Motor neuron (in vitro differentiated cells): ENCODE data around the gene KCNQ1. TPM values are rescaled to one million over a fixed set of nuclear protein-coding genes. Genes with fewer than 3 reads are reported as not detected.

Experiments used
- ATAC-seq, 8 experiments: fragments of 200-7000 bp; cut with Tn5 transposase; replicated peaks in 6 of 8; 2 replicates each; pipeline ENCODE4 v1.8.0; 2021; ENCODE audit warnings: mild to moderate bottlenecking in 8 of 8, moderate library complexity in 8 of 8
- H3K27ac ChIP-seq, 2 donors: fragments of 250-450 bp; sonication (Bioruptor Pico); 2 replicates each; pipeline ENCODE4 v1.9.0; 2021; ENCODE audit warnings: antibody characterized with exemption in 2 of 2, mild to moderate bottlenecking in 2 of 2, moderate library complexity in 1 of 2
- H3K4me1 ChIP-seq, 2 donors: fragments of 250-450 bp; sonication (Bioruptor Pico); replicated peaks in 1 of 2; 2 replicates each; pipeline ENCODE4 v1.6.1; 2021; ENCODE audit warnings: antibody characterized with exemption in 2 of 2, mild to moderate bottlenecking in 2 of 2, moderate library complexity in 1 of 2
- H3K4me3 ChIP-seq, 5 donors: fragments of 250-450 bp; sonication (Bioruptor Pico); 2 replicates each; pipeline ENCODE4 v1.9.0; 2021; ENCODE audit warnings: antibody characterized with exemption in 5 of 5, mild to moderate bottlenecking in 5 of 5, moderate library complexity in 4 of 5
- WGBS, 10 experiments: fragments of 450-650 bp; shearing (Covaris generic); methylation state at CpG; one replicate each; pipeline ENCODE4 v1.0.0; 2022; 5-methylcytosine and 5-hydroxymethylcytosine counted together
- in situ Hi-C, 9 experiments: fragments of 400-800 bp; cut with MboI; loops; one replicate each; pipeline ENCODE4 v1.15.0; 2021; ENCODE audit warnings: low sequenced_read_pairs in 9 of 9, low pct_unique_long_range_greater_than_20kb in 2 of 9; ENCODE audit not compliant: unreplicated experiment in 9 of 9
- total RNA-seq, 8 experiments: library from RNA; unstranded; fragments of 300-600 nt; gene quantifications; 2 replicates each; pipeline versions ENCODE4 v1.2.3 to v1.2.4, GENCODE V29; 2022

Gene KCNQ1
- total RNA-seq, 8 experiments from 2014 or later: 0.04 to 0.66 (median 0.20) TPM; not detected in 2

GRCh38 chr11:2748061-2748813 lies 303.4 kb downstream of the KCNQ1 start:
- H3K27ac ChIP-seq: no peak overlapping the region
- no CpG with 5 or more reads among the region's 11 CpGs for WGBS, 10 experiments
- no peak overlapping the region for H3K4me3 ChIP-seq
- peaks cover 40 to 44% of the 10 kb centered on the region in 2 donors for H3K4me1 ChIP-seq
- in situ Hi-C loops: no loop called here
- ATAC-seq: peak in 3 of 8 experiments; percentile 34 to 56 (median 52)

- H3K27ac ChIP-seq: no peak overlapping the region
- in situ Hi-C loops: no loop called here
- peaks cover 40 to 41% of the 10 kb centered on the region in 2 donors for H3K4me1 ChIP-seq
- H3K4me3 ChIP-seq: no peak overlapping the region
- 20 to 90% (median 85%) methylated on average over 1 to 5 of the region's 17 CpGs; no CpG with 5 or more reads in 4 of the 10 experiments for WGBS, 10 experiments
- no peak for ATAC-seq
Measured at GRCh38 chr11:2748814-2749554, 304.2 kb downstream of the KCNQ1 start.

GRCh38 chr11:2750101-2750681 lies 305.4 kb downstream of the KCNQ1 start:
- in situ Hi-C loops: no loop called here
- peaks cover 40 to 41% of the 10 kb centered on the region in 2 donors for H3K4me1 ChIP-seq
- peak overlapping the region; percentile 35 to 71 for H3K27ac ChIP-seq
- no peak overlapping the region for H3K4me3 ChIP-seq
- 0 to 100% (median 59%) methylated on average over 1 to 4 of the region's 9 CpGs; no CpG with 5 or more reads in 2 of the 10 experiments for whole genome bisulfite sequencing, 10 experiments
- peak in 5 of 8 experiments; percentile 25 to 72 (median 66) for ATAC-seq

GRCh38 chr11:2750682-2751522 lies 306.1 kb downstream of the KCNQ1 start:
- 0 to 83% (median 49%) methylated on average over 1 to 10 of the region's 24 CpGs; no CpG with 5 or more reads in 1 of the 10 experiments for WGBS, 10 experiments
- Histone ChIP-seq H3K27ac (peak overlapping the region; percentile 8 to 71), H3K4me3 (no peak overlapping the region), H3K4me1 (peaks cover 40 to 41% of the 10 kb centered on the region in 2 donors)
- peak in 5 of 8 experiments; percentile 31 to 76 (median 66) for ATAC-seq
- in situ Hi-C loops: no loop called here

GRCh38 chr11:2751523-2752203 lies 306.9 kb downstream of the KCNQ1 start:
- Histone ChIP-seq H3K27ac (no peak overlapping the region), H3K4me3 (no peak overlapping the region), H3K4me1 (peaks cover 39 to 41% of the 10 kb centered on the region in 2 donors)
- 62 to 100% (median 87%) methylated on average over 1 to 18 of the region's 24 CpGs; no CpG with 5 or more reads in 5 of the 10 experiments for WGBS, 10 experiments
- peak in 4 of 8 experiments; percentile 4 to 29 (median 18) for ATAC-seq
- in situ Hi-C loops: no loop called here

- WGBS, 10 experiments: 80 to 100% (median 97%) methylated on average over 1 to 9 of the region's 12 CpGs; no CpG with 5 or more reads in 2 of the 10 experiments
- Histone ChIP-seq H3K4me1 (peaks cover 34 to 41% of the 10 kb centered on the region in 2 donors), H3K27ac (no peak overlapping the region), H3K4me3 (no peak overlapping the region)
- in situ Hi-C loops: no loop called here
- ATAC-seq: peak in 1 of 8 experiments; percentile 11
Measured at GRCh38 chr11:2752204-2752770, 307.5 kb downstream of the KCNQ1 start.

- Histone ChIP-seq H3K4me3 (no peak overlapping the region), H3K27ac (no peak overlapping the region), H3K4me1 (peaks cover 34 to 38% of the 10 kb centered on the region in 2 donors)
- 33 to 92% (median 87%) methylated on average over 3 to 12 of the region's 12 CpGs; no CpG with 5 or more reads in 4 of the 10 experiments for WGBS, 10 experiments
- in situ Hi-C loops: no loop called here
- peak in 2 of 8 experiments; percentile 38 to 39 for ATAC-seq
Measured at GRCh38 chr11:2752923-2753322, 308.1 kb downstream of the KCNQ1 start.

- Histone ChIP-seq H3K27ac (no peak overlapping the region), H3K4me3 (no peak overlapping the region), H3K4me1 (peaks cover 24 to 27% of the 10 kb centered on the region in 2 donors)
- no peak for ATAC-seq
- WGBS, 10 experiments: 14 to 100% (median 78%) methylated on average over 1 to 2 of the region's 2 CpGs; no CpG with 5 or more reads in 3 of the 10 experiments
- in situ Hi-C loops: no loop called here
Measured at GRCh38 chr11:2754008-2754407, 309.2 kb downstream of the KCNQ1 start.

GRCh38 chr11:2755071-2755470 lies 310.3 kb downstream of the KCNQ1 start:
- Histone ChIP-seq H3K4me3 (no peak overlapping the region), H3K27ac (no peak overlapping the region), H3K4me1 (peaks cover 19 to 23% of the 10 kb centered on the region in 2 donors)
- in situ Hi-C loops: no loop called here
- ATAC-seq: no peak
- 20 to 100% (median 93%) methylated on average over 1 to 8 of the region's 8 CpGs; no CpG with 5 or more reads in 3 of the 10 experiments for WGBS, 10 experiments

- Histone ChIP-seq H3K4me3 (no peak overlapping the region), H3K4me1 (no peaks in the 10 kb centered on the region), H3K27ac (no peak overlapping the region)
- 65 to 96% (median 93%) methylated on average over 3 to 9 of the region's 14 CpGs; no CpG with 5 or more reads in 2 of the 10 experiments for WGBS, 10 experiments
- in situ Hi-C loops: no loop called here
- no peak for ATAC-seq
Measured at GRCh38 chr11:2758751-2759150, 313.9 kb downstream of the KCNQ1 start.

GRCh38 chr11:2759228-2760195 lies 314.7 kb downstream of the KCNQ1 start:
- in situ Hi-C loops: no loop called here
- Histone ChIP-seq H3K27ac (no peak overlapping the region), H3K4me1 (no peaks in the 10 kb centered on the region), H3K4me3 (no peak overlapping the region)
- peak in 1 of 8 experiments; percentile 7 for ATAC-seq
- WGBS, 10 experiments: 33 to 100% (median 83%) methylated on average over 2 to 6 of the region's 17 CpGs; no CpG with 5 or more reads in 2 of the 10 experiments
